Activated effector memory CD4-positive, alpha-beta T cell treated with Interleukin-2 at 50 U/mL for 16 hours (primary cell): ENCODE measurements around the gene SIN3A.
A peak's percentile ranks its signal among the peaks of the same experiment; 100 is the strongest.
"Not testable (repeated sequence)": the region's sequence is repeated elsewhere in the genome, so short reads cannot be mapped to it uniquely, and the experiment has no call there.

Source experiments
- DNase-seq: peaks from one replicate; pipeline ENCODE4 v3.0.0-alpha.2; 2020

The SIN3A gene

GRCh38 chr15:75355369-75355768, 96.1 kb downstream of the SIN3A start:
- DNase-seq, result no peak

DNA sequence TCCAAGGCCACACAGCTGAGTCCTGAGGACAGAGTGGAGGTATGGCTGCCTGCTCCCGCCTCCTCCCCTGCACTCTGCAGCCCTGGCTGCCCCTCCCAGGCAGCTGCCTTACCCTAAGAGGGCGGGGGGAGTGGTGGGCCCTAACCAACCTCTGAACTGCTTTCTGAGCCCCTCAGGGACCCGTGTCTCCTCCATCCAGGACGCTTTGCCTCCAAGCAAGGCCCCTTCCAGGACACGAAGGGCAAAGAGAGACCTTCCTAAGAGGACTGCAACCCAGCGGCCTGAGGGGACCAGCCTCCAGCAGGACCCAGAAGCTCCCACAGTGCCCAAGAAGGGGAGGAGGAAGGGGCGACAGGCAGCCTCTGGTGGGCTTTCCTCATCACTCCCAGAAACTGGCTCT, 97.0 kb downstream of the SIN3A start:
- DNase-seq, result no peak

DNA sequence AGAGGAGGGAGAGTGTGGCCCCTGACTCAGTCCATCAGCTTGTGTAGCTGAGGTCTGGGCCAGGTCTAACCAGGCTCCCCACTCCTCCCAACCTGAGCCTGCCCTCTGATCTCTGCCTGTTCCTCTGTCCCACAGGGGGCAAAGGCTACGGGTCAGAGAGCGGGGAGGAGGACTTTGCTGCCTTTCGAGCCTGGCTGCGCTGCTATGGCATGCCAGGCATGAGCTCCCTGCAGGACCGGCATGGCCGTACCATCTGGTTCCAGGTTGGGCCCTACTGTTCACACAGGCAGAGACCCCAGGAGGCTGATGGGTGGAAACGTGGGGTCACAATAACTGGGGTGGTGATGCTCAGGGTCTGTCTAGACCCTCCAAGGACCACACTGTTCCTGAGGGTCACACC, 97.9 kb downstream of the SIN3A start:
- DNase-seq, result no peak

DNA sequence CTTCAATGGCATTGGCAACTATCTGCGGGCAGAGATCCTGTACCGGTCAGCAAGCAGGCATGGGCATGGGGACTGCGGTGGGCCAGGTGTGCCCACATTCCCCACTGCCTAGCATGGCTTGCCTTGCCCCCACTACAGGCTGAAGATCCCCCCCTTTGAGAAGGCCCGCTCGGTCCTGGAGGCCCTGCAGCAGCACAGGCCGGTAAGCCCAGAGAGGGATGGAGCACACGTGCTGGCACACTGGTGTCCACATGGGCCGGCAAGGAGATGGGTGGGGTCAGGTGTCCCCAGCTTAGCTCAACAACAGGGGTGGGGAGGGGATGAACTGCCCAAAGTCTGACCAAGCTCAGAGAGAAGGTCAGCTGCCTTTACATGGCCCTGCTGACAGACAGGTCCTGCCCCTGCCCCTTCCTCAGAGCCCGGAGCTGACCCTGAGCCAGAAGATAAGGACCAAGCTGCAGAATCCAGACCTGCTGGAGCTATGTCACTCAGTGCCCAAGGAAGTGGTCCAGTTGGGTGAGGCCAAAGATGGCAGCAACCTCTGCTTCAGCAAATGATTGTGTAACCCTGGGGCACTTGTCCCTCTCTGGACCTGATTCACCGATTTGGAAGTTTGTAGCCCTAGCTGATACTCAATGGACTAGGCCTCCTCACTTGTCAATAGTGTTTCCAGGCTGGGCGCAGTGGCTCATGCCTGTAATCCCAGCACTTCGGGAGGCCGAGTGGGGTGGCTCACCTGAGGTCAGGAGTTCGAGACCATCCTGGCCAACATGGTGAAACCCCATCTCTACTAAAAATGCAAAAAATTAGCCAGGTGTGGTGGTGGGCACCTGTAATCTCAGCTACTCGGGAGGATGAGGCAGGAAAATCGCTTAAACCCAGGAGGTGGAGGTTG, 99.1 kb downstream of the SIN3A start:
- no peak for DNase-seq

GRCh38 chr15:75350601-75351361, 100.7 kb downstream of the SIN3A start:
- DNase-seq, result no peak

GRCh38 chr15:75349851-75350588, 101.5 kb downstream of the SIN3A start:
- DNase-seq, result peak; percentile 75

DNA sequence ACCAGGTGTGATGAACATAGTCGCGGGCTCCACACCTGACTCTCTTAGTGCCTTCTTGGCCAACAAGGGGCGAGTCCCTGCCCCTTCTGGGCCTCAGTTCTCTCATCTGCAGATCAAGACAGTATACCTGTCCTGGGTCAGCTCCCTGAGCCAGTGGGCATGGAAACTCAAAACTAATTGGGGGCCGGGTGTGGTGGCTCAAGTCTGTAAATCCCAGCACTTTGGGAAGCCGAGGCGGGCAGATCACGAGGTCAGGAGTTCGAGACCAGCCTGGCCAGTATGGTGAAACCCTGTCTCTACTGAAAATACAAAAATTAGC, 102.2 kb downstream of the SIN3A start:
- DNase-seq, result not testable (repeated sequence)

GRCh38 chr15:75348562-75349350, 102.7 kb downstream of the SIN3A start:
- DNase-seq, result no peak

- no peak for DNase-seq
Observed at GRCh38 chr15:75348034-75348561, 103.4 kb downstream of the SIN3A start.

DNA sequence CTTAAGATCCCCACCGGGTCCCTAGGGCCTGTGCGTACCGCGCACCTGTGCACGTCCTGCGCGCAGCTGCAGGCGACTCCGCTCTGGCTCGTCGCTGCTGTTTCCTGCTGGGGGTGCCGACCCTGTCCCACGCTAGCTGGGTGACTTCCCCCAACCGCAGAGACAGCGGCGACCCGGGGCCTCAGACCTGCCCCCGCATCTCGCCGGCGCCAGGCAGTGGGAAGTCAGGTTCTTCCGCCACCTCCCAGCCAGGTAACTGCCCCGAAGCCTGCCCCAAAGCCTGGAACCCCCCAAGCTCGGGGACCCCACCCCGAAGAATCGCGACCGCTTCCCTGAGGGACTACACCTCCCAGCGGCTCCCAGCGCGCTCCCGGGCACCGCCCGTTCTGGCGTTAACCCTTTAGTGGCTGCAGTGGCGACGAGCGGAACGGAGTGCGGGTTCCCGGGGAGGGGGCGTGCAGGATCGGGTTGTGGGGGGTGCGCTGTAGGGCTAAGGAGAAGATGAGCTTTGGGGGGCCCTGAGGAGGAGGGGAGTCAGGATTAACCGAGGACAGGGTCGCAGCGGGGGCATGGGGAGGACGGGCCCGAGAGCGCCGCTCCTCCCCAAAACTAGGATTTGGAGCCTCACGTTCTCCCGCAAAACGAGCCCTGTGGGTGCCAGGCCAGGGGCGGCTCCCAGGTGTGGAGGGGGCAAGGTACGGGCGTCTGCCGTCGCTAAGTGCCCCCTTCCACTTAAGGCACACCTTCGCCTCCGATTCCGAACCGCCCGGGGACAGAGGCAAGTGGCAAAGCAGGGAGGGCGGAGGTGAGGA, 104.1 kb downstream of the SIN3A start:
- DNase-seq, result peak; percentile 44

DNA sequence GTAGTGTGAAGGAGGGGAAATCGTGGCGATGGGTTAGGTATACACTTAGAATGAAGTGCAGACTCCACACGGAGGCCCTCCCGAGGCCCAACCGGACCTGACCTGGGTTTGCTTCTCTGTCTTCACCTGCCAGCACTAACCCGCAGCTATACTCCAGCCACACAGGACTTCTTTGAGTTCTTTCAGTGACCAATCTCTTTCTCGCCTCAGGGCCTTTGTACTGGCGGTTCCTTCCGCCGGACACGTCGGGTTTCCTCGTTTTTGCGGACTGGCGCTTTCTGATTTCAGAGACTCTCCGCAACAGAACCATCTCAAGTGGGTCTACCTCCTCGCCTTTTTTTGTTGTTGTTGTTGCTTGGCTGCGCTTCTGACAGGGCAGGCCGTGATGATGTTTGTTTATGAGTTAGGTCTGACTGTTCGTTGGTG, 104.7 kb downstream of the SIN3A start, which contains the start of gene NEIL1:
Gene NEIL1, plus strand, starts transcription at position 244 of the 426 bp plus-strand sequence. CDS start 1,867 bp downstream, outside the sequence.
- DNase-seq, result no peak

- DNase-seq, result not testable (repeated sequence)
Observed at GRCh38 chr15:75343953-75344352, 107.5 kb downstream of the SIN3A start.

GRCh38 chr15:75342221-75342620, 109.3 kb downstream of the SIN3A start:
- no peak for DNase-seq

- no peak for DNase-seq
Observed at GRCh38 chr15:75339531-75340240, 111.8 kb downstream of the SIN3A start.

- no peak for DNase-seq
Observed at GRCh38 chr15:75338661-75339240, 112.7 kb downstream of the SIN3A start.

GRCh38 chr15:75335705-75336355, 115.7 kb downstream of the SIN3A start, which contains the start of gene COMMD4:
Gene COMMD4, plus strand, starts transcription at chr15:75336063. Its CDS starts 27 bp downstream, at chr15:75336090.
- peak; percentile 56 for DNase-seq

- DNase-seq, result no peak
Observed at GRCh38 chr15:75335313-75335704, 116.2 kb downstream of the SIN3A start.

DNA sequence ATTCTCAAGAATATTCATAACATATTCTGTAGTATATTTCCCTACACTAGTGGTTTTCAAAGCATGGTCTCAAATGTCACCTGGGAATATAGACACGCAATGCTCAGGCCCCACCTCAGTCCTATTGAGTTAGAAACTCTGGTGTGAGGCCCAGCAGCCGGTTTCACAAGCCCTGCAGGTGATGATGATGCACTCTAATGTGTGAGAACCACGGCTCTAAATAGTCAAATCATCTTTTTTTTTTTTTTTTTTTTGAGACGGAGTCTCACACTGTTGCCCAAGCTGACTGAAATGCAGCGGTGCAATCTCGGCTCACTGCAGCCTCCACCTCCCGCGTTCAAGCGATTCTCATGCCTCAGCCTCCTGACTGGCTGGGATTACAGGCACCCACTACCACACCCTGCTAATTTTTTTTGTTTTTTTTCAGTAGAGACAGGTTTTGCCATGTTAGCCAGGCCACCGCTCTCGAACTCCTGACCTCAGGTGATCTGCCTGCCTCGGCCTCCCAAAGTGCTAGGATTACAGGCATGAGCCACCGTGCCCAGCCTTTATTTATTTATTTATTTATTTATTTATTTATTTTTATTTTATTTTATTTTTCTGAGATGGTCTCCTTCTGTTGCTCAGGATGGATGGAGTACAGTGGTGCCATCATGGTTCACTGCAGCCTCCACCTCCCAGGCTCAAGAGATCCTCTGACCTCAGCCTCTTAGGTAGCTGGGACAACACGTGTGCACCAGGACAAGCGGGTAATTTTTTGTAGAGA, 117.7 kb downstream of the SIN3A start:
- DNase-seq, result not testable (repeated sequence)

GRCh38 chr15:75332093-75332492, 119.4 kb downstream of the SIN3A start:
- not testable (repeated sequence) for DNase-seq
